HG02678 (cell line): Measurements from ENCODE around the gene SLC29A1.

Source experiments
- ATAC-seq: cut with Tn5 transposase; IDR thresholded peaks from one replicate; pipeline ENCODE4 v1.9.1; 2021; ENCODE audit warnings: mild to moderate bottlenecking, moderate library complexity; ENCODE audit not compliant: unreplicated experiment

SLC29A1 gene

DNA sequence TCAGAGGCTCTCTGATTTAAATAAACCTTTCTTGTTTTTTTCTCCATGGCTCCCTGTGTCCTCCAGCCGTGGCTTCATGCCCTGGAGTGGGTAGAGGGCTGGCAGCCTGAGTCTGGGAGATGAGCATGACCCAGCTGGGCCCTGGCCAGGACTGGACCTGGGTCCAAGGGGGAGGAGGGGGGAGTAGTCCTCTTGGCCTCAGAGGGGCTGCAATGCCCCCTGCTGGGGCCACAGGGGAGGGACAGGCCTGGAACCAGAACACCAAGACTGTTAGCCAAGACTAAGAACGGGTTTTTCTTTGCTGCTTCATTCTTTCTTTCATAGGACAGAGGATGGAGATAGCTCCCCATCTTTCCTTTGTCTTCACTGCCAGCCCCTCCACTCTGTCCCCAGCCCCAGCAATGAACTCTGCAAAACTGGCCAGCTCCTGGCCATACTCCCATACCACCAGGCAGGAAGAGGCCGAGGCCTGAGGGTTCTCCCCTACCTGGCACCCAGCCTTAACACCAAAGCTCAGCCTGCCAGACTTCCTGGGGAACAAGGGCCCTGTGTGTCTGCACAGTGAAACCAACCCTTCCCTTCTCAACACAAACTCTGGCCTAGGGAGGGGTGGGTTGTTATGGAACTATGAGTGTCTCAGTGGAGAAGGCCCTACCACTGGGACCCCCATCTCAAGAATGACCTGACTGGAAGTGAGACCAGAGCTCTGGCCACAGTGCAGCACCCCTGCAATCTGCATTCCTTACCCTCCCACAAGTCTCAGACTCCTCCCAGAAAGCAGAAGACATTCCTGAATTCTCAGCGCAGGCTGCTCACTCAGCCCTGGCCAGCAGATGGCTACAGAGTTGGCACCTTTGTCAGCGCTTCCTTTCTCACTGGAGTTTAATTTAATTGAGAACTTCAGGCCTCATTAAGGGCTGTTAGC, 11.0 kb downstream of the SLC29A1 start:
- ATAC-seq, result no peak

DNA sequence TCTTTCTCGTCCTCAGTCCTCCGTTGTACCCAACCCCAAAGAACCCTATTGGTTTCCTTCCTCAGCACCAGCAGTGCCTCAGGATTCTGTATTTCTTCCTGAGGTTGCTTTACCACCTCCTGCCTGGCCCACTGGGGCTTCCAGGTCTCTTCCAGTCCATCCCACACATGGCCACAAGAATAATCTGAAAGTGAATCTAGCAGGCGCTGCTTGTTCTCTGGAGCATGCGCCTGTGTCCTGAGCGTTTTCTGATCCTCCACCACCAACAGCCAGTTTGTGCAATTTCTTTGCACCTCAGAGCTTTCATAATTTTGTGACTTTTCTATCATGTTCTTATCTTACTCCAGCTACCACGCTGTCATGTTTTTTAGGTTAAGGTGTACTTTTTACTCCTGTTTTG, 11.9 kb downstream of the SLC29A1 start:
- no peak for ATAC-seq

GRCh38 chr6:44235891-44236516, 12.6 kb downstream of the SLC29A1 start:
- ATAC-seq, result no peak

GRCh38 chr6:44237021-44237812, 13.8 kb downstream of the SLC29A1 start:
- peak; percentile 73 for ATAC-seq

DNA sequence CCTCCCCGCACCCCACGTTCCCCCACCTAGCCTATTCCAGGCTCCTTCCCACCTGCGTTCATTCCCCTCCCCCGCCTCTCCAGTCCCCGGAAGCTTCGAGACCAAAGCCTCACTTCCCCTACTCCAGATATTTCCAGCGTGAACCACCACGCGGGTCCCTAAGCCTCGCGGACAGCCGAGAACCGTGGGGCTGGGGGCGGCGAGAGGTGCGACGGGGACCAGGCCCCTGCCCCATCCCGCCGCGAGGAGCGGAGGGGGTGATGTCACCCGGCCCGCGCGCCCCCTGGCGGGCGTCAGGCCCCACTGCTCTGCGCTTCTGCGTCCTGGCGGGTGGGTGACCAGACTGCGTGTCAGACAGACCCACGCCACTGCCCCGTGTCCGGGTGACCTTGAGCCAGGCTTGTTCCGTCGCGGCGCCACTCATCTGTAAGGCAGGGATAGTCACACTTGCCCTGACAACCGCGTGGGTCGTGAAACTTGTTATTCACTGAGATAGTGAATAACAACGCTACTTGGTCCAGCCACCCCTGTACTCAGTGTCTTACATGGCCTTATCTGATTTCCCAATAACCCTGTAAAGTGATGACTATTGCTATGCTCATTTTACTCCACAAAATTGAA, 14.5 kb downstream of the SLC29A1 start:
- peak; percentile 82 for ATAC-seq

DNA sequence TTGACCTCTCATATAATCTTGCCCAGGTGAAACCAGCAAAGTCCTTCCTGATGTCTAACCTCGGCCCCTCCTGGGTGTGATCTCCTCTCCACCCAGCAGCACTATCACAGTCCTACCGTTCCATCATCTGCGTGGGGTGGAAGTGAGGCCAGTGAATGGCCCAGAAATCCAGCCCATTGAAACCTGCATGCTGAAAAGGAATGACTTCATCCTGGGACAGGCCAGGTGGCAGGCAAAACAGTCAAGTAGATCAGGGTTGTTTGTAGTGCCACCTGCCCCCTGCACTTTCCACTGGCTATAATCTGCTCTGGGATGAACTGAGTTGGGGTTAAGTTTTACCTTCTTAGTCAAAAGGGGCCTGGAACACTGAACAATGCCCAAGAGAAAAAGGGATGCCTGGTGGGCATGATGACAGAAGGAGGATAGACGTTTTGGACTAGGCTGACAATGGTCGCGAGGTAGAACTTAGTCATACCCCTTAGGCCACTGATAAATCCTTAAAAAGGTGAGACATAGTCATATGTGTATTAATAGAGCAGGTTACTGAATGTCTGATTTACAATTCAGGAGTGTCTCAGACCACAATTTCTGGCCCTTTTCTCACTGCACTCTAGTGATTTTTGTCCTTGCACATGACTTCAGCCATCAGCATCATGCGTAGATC, 15.4 kb downstream of the SLC29A1 start:
- no peak for ATAC-seq

GRCh38 chr6:44243345-44243744, 19.9 kb downstream of the SLC29A1 start:
- ATAC-seq, result no peak

GRCh38 chr6:44245391-44245911, 22.1 kb downstream of the SLC29A1 start:
- no peak for ATAC-seq

DNA sequence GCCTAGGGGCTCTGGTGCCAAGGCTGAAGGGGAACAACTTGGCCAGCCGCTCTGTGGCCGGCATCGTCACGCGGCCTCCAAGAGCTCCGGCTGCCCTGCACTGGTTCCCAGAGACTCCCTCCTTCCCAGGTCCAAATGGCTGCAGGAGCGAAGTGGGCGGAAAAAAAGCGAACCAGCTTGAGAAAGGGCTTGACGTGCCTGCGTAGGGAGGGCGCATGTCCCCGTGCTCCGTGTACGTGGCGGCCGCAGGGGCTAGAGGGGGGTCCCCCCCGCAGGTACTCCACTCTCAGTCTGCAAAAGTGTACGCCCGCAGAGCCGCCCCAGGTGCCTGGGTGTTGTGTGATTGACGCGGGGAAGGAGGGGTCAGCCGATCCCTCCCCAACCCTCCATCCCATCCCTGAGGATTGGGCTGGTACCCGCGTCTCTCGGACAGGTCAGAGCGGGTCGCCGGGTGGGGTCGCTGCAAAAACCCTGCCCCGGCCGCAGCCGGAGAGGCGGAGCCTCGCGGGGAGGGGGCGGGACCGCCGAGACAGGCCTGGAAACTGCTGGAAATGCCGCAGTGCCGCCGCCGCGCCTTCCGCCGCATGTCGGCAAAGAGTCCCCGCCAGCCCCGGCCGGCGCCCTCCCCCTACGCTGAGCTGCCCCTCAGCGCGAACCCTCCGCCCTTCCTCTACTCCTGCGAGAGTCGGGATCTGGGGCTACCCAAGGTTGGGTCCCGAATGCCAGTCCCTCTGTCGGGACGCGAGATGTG, 22.7 kb downstream of the SLC29A1 start:
- ATAC-seq, result peak; percentile 60

- peak; percentile 60 for ATAC-seq
Measured at GRCh38 chr6:44246663-44247337, 23.4 kb downstream of the SLC29A1 start, which contains the start of gene HSP90AB1. Gene HSP90AB1 (plus strand): TSS chr6:44247101. CDS start chr6:44248630, 1,529 bp downstream.

DNA sequence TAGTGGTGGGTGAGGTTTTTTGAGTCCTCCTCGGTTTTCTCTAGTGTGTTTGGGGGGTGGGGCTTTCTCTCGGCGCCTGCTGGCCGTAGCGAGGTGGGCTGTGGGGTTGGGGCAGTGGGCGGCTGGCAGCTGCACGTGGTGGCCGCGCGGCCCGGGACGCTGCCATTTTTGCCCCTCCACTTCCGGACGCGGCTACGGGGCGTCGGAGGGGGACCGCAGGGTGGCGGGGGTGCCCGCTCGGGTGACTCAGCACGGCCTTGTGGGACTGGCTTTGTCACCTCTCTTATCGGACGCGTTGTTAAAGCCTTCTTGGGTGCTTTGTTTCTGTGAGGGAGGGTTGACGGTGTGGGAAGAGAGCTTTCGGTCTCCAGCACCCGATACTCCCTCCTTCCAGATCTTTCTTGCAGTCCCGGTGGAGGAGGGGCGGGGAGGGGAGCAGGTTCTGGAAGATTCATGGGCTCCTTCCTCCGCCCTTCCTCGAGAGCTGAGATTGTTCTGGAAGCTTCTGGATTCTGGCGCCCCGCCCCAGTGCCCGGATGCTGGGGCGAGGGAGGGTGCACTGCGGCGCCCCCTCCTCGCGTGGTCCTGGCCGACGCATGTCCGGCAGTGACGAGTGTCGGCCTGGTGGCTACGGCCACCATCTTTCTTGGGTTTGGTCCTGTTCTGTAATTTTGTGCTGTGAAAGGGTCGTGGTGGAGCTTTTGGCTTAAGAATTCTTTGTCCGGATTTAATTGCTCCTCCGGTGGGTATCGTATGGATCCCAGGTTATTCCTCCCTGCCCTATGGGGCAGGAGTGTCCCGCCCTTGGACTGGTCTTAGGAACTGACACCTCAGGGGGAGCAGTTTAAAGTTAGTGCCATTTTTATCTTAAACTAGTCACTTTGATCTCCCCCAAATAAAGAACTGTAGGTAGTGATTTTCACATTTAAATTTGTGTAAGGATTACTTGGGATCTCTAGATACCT, 24.2 kb downstream of the SLC29A1 start:
- ATAC-seq, result peak; percentile 32

- ATAC-seq, result no peak
Measured at GRCh38 chr6:44248579-44248978, 25.2 kb downstream of the SLC29A1 start.

- ATAC-seq, result no peak
Measured at GRCh38 chr6:44249082-44249748, 25.8 kb downstream of the SLC29A1 start.

- no peak for ATAC-seq
Measured at GRCh38 chr6:44250067-44250717, 26.8 kb downstream of the SLC29A1 start.

DNA sequence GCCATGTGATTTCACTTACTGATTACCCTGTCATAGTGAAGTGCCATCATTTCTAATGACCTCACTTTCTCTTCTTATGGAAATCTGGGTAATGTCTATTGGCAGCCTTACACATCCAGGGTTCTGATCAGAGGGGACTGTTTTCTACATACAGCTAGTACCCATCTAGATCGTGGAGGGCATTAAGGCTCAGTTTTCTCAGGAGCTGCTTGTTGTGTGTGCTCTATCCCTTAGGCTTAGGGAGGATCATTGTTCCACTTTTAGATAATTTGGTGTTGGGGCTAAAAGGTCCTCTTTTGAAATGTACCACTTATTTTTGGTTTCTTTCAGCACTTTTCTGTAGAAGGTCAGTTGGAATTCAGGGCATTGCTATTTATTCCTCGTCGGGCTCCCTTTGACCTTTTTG, 27.3 kb downstream of the SLC29A1 start:
- no peak for ATAC-seq
